GM19328 (cell line): Measurements from ENCODE around the gene MICAL2.

Experiments
- ATAC-seq: cut with Tn5 transposase; IDR thresholded peaks from one replicate; pipeline ENCODE4 v1.9.1; 2021; ENCODE audit warnings: mild to moderate bottlenecking, moderate library complexity; ENCODE audit not compliant: unreplicated experiment

Gene MICAL2

DNA sequence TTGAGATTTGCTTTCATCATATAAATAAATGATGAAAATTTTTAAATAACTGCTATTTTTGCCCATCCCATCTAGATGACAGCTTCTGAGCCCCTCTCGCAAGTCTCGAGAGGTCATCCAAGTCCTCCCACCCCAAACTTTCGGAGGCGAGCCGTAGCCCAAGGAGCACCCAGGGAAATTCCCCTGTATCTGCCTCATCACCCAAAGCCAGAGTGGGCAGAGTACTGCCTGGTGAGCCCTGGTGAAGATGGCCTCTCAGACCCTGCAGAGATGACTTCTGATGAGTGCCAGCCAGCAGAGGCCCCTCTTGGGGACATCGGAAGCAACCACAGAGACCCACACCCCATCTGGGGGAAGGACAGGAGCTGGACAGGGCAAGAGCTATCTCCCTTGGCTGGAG lies 183.1 kb downstream of the MICAL2 start:
- no peak for ATAC-seq

DNA sequence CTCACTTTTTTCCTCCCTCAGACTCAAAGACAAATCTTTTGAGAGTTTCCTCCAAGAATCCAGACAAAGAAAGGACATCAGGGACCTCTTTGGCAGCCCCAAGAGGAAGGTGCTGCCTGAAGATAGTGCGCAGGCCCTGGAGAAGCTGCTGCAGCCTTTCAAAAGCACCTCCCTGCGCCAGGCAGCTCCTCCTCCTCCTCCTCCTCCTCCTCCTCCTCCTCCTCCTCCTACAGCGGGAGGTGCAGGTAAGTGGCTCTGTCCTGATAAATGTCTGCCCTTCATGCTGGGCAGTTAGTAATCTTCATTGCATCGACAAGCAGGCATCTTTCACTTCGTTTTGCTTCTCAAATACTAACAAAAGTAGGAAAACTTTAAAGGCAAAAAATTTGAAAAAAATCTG lies 184.2 kb downstream of the MICAL2 start:
- ATAC-seq: no peak

DNA sequence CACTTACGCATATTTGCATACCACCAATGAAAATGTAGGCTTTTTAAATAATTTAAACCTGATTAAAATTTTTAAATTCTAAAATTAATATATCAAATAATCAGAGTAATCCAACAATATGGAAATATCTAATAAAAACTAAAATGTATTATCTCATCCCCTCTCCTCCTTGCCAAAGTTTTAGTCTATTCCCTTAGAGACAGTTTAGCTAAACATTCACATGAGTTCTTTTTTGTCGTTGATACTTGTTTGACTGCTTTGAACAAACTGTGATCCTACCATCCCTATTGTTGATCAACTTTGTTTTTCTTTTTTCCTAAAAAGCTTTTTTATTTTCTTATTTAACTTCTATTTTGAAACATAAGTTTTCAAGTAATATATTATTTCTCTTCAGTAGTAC lies 185.6 kb downstream of the MICAL2 start:
- ATAC-seq: no peak

DNA sequence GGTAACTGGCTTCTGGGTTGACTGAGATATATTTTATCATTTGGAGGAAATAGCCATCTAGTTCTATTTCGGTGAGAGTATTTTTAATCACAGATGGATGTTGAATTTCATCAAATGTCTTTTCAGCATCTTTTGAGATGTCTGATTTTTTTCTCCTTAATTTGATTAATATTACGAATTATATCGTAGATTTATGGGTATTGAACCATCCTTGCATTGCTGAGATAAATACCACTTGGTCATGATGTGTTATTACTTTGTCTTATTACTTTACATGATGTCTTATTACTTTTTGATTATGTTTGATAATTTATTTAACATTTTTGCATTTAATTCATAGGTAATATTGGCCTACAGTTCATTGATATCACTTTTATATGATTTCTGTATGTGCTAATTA lies 188.2 kb downstream of the MICAL2 start:
- ATAC-seq: no peak

DNA sequence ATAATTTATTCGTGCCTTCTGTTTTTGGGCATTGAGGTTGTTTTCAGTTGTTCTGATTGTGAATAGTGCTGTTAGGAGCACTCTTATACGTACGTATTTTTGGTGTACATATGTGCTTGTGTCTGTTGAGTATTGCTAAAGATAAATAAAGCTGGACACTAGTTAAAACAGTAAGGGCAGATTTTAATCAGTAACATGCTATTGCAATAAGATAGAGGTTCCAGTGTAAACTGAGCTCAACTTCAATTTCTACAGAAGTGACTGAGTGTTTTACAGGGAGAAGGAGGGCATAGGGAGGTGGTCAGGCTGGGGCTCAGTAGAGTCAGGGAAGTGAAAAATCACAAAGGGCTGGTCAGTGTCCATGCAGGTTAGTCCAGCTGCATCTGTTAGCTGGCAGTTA lies 191.0 kb downstream of the MICAL2 start:
- ATAC-seq: no peak

DNA sequence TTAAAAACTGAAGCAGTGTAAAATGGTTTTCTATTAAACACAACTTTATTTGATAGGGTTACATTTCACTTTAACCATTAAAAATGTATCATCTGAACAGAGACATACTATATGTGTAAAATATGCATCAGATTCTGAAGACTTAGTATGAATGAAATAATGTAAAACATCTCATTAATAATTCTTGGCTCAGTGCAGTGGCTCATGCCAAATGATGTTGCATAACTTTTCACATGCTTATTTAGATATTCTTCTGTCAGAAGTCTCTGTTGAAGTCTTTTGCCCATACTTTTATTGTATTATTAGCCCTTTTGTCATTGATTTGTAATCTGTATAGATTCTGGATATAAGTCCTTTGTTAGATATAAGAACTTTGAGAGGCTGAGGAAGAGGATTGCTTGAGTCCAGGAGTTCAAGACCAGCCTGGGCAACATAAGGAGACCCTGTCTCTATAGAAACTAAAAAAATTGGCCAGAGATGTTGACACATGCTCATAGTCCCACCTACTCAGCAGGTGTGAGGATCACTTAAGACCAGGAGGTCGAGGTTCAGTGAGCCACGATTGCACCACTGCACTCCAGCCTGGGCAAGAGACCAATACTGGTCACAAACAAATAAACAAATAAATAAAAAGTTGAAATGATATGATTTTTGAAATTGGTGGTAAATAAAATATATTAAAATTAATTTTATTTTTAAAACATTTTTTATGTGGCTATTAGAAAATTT lies 193.2 kb downstream of the MICAL2 start:
- ATAC-seq: no peak

DNA sequence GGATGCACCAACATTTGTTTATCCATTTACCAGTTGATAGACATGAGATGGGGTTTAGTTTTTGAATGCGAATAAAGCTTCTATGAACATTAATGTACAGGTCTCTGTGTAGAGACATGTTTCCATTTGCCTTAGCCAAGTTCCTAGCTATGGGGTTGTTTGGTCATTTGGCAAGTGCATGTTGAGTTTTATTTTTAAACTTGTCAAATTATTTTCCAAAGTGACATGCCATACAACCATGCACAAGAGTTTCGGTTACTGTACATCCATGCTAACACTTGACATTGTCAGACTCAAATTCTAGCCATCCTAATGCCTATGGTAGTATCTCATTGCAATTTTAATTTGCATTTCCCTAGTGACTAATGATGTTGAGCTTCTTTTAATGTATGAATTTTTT lies 196.4 kb downstream of the MICAL2 start:
- no peak for ATAC-seq

DNA sequence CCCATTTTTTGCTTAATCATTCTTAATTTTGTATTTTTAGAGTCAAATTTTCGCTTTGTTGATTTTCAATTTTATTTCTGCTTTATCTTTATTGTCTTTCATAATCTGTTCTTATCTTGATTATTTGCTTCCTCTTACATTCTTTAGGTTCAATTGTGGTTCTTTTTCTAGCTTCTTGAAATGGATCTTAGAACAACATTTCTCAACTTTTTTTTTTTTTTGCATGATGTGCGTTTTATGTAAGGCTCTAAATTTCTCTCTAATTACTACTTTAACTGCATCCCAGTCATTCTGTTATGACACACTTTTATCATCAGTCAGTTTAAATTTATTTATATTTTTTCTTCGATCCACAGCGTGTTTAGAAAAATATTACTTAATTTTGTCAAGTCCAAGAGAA lies 201.7 kb downstream of the MICAL2 start:
- no peak for ATAC-seq
